Epithelial cell of esophagus (primary cell): ENCODE measurements around the gene KCTD15.
A peak's percentile ranks its signal among the peaks of the same experiment; 100 is the strongest.

Experiments used
- DNase-seq: peaks from one replicate; pipeline ENCODE4 v3.0.0; 2010; ENCODE audit warnings: low read depth
- H3K4me3 ChIP-seq: 2 replicates; pipeline ENCODE4 v1.5.1; 2011; ENCODE audit warnings: mild to moderate bottlenecking, low read length, control low read depth
- TF ChIP-seq, protein P1 (sequence below): IDR thresholded peaks from 2 replicates; pipeline ENCODE4 v1.5.1; 2011; ENCODE audit warnings: low read depth, mild to moderate bottlenecking, low read length, control low read depth, inconsistent platforms; ENCODE audit not compliant: insufficient read depth; ENCODE audit errors: missing control alignments

KCTD15 gene

DNA sequence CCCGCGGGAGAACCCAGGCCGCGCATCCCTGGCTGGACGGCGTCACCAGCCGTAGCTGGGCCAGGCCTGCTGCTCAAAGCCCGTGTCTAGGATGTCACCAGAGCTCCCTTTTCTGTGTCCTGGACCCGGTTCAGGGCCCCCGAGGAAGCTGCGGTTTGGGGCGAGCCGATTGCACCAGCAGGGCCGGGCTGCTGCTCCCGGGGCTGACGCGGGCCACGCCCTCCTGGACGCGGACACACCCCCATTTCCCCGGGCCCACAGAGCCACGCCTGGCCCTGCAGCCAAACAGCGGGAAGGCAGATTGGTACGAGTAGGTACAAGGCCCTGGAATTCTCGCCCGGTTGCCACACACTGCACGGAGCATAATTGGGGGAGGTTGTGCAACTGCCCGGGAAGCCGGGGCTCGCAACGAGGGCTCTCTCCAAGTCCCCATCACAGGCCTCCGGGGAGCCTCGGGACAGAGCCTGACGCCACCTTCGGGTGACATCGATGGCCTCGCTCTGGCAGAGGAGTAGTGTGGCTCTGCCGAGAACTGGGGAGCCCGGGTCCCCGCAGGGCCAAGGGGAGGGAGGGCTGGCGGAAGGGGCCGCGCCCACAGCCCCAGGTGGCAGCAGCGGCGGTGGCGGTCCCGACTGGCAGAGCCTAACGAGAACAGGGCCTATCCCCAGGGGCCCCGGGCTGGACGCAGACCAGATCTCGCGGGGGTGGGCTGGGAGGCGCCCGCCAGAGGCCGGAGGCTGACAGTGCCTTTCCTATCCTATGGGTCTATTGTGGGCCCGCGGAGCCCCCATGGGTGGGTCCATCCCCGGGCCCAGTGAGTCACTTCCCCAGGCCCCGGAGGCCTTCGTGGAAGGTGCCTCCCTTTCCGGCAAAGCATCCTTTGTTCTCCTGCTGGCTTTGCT lies 23.5 kb downstream of the KCTD15 start:
- peak overlapping the region; percentile 32 for H3K4me3 ChIP-seq
- peak; percentile 99 for DNase-seq
- TF ChIP-seq, protein P1, sequence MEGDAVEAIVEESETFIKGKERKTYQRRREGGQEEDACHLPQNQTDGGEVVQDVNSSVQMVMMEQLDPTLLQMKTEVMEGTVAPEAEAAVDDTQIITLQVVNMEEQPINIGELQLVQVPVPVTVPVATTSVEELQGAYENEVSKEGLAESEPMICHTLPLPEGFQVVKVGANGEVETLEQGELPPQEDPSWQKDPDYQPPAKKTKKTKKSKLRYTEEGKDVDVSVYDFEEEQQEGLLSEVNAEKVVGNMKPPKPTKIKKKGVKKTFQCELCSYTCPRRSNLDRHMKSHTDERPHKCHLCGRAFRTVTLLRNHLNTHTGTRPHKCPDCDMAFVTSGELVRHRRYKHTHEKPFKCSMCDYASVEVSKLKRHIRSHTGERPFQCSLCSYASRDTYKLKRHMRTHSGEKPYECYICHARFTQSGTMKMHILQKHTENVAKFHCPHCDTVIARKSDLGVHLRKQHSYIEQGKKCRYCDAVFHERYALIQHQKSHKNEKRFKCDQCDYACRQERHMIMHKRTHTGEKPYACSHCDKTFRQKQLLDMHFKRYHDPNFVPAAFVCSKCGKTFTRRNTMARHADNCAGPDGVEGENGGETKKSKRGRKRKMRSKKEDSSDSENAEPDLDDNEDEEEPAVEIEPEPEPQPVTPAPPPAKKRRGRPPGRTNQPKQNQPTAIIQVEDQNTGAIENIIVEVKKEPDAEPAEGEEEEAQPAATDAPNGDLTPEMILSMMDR: no peak

GRCh38 chr19:33821871-33822270 lies 25.2 kb downstream of the KCTD15 start:
- H3K4me3 ChIP-seq: no peak overlapping the region
- TF ChIP-seq, protein P1: no peak
- peak; percentile 67 for DNase-seq

- TF ChIP-seq, protein P1: no peak
- no peak for DNase-seq
- no peak overlapping the region for H3K4me3 ChIP-seq
Observed at GRCh38 chr19:33823341-33823740, 26.7 kb downstream of the KCTD15 start.

DNA sequence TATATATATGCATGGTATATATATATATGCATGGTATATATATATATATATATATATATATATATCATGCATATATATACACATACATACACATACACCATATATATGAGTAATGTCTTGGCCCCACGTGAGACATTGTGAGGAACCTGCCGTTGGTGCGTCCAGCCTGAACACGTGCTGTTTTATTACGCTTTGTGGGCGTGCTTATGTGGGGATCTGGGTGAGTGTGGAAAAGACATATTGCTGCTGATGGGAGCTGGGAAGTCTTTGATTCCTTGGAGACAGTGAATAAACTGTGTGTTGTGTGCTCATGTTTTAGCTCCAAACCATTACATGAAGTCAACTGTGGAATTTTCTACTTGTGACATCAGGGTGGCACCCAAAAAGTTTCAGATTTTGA lies 28.9 kb downstream of the KCTD15 start:
- TF ChIP-seq, protein P1: no peak
- H3K4me3 ChIP-seq: no peak overlapping the region
- no peak for DNase-seq

DNA sequence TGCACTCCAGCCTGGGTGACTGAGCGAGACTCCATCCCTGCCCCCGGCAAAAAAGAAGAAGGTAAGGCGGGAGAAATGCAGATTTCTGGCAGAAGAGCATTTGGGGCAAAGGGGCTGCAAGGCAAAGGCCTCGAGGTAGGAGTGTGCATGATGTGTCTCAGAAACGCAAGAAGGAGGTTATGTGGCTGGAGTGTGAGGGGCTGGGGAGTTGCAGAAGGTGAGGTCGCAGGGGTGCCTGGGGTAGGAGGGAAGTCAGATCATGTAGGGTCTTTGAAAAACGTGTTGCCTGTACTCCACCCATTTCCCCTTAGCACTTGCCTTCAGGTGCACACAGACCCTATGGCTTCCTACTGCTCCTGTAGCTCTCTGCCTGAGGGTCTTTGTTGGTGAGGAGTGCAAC lies 29.9 kb downstream of the KCTD15 start:
- TF ChIP-seq, protein P1: no peak
- no peak for DNase-seq

GRCh38 chr19:33828266-33829075 lies 31.8 kb downstream of the KCTD15 start:
- TF ChIP-seq, protein P1: no peak
- H3K4me3 ChIP-seq: no peak overlapping the region
- DNase-seq: no peak

More for the DNA sequence above, 29.9 kb downstream of the KCTD15 start:
- no peak overlapping the region for H3K4me3 ChIP-seq
